NB4 (cell line): ENCODE results near the gene SPRED1.
A peak's percentile ranks its signal among the peaks of the same experiment; 100 is the strongest.

ENCODE experiments used
- DNase-seq: peaks from one replicate; pipeline ENCODE4 v3.0.0; 2010; ENCODE audit warnings: low read depth
- H3K4me3 ChIP-seq: one replicate; pipeline ENCODE4 v1.5.1; 2011; ENCODE audit warnings: mild to moderate bottlenecking, low read depth, low read length, moderate library complexity
- MYC ChIP-seq: IDR thresholded peaks from 2 replicates; pipeline ENCODE4 v1.6.1; 2011; ENCODE audit warnings: low read depth, low read length
- POLR2A ChIP-seq: IDR thresholded peaks from 2 replicates; pipeline ENCODE4 v1.6.1; 2011; ENCODE audit warnings: mild to moderate bottlenecking; ENCODE audit not compliant: insufficient read length; ENCODE audit errors: extremely low read depth
- TF ChIP-seq, protein P1 (sequence below): IDR thresholded peaks from one replicate; pipeline ENCODE4 v1.5.1; 2012; ENCODE audit warnings: low read depth, low read length
- TF ChIP-seq, protein P2 (sequence below): IDR thresholded peaks from 2 replicates; pipeline ENCODE4 v1.6.1; 2011; ENCODE audit warnings: low read depth, low read length

SPRED1 gene

GRCh38 chr15:38217191-38217595 is 35.4 kb upstream of the SPRED1 start:
- peak; percentile 5 for DNase-seq
- H3K4me3 ChIP-seq, result no peak overlapping the region
- TF ChIP-seq, protein P1, sequence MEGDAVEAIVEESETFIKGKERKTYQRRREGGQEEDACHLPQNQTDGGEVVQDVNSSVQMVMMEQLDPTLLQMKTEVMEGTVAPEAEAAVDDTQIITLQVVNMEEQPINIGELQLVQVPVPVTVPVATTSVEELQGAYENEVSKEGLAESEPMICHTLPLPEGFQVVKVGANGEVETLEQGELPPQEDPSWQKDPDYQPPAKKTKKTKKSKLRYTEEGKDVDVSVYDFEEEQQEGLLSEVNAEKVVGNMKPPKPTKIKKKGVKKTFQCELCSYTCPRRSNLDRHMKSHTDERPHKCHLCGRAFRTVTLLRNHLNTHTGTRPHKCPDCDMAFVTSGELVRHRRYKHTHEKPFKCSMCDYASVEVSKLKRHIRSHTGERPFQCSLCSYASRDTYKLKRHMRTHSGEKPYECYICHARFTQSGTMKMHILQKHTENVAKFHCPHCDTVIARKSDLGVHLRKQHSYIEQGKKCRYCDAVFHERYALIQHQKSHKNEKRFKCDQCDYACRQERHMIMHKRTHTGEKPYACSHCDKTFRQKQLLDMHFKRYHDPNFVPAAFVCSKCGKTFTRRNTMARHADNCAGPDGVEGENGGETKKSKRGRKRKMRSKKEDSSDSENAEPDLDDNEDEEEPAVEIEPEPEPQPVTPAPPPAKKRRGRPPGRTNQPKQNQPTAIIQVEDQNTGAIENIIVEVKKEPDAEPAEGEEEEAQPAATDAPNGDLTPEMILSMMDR, result no peak
- TF ChIP-seq, protein P2, sequence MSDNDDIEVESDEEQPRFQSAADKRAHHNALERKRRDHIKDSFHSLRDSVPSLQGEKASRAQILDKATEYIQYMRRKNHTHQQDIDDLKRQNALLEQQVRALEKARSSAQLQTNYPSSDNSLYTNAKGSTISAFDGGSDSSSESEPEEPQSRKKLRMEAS, result no peak
- no peak for TF ChIP-seq POLR2A
- no peak for TF ChIP-seq MYC

GRCh38 chr15:38217788-38218609 is 34.6 kb upstream of the SPRED1 start:
- TF ChIP-seq, protein P2, result no peak
- TF ChIP-seq, protein P1, result no peak
- no peak for TF ChIP-seq MYC
- no peak for TF ChIP-seq POLR2A
- DNase-seq, result peak; percentile 1
- H3K4me3 ChIP-seq, result no peak overlapping the region

- no peak for TF ChIP-seq MYC
- no peak for TF ChIP-seq POLR2A
- no peak overlapping the region for H3K4me3 ChIP-seq
- DNase-seq, result no peak
These were observed 31.9 kb upstream of the SPRED1 start for GRCh38 chr15:38220606-38221273.

DNA sequence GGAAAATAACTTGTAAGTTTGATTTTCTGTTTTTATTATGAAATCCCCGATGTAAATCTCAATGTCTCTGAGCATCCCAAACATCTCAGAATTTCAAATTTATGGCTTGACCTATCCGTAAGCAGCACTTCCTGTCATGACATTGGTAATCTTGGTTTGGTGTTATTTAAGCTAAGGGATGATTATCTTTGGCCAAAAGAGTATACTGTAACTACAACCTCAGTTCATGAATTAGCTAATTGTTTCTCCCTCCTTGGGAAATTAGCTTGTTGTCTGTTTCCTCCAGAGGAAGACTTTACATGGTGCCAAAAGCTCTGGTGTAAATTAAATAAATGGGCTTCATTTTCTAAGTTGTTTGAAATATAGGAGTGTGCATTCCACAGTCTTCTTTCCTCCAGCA is 28.1 kb upstream of the SPRED1 start:
- DNase-seq, result no peak
- no peak for TF ChIP-seq MYC
- TF ChIP-seq, protein P2, result no peak
- TF ChIP-seq, protein P1, result no peak
- TF ChIP-seq POLR2A, result no peak
- H3K4me3 ChIP-seq, result no peak overlapping the region

DNA sequence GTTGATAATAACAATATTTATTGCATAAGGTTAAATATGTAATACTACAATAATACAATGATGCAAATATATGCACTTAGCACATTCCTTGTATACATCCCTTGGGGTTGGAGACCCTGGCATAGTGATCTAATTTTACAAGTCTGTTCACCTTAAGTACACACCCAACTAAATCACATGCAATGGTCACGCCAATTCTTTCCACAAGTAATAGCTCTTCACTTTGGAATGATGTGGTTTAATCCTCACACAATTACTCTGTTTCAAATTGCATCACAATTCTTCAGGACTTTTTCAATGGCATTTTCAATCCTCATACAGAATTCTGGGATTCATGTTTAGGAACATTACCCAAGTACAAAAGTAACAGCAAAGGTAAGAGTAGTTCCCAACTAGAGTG is 27.3 kb upstream of the SPRED1 start:
- no peak for TF ChIP-seq POLR2A
- TF ChIP-seq, protein P2, result no peak
- TF ChIP-seq, protein P1, result no peak
- no peak for TF ChIP-seq MYC
- no peak overlapping the region for H3K4me3 ChIP-seq
- no peak for DNase-seq

GRCh38 chr15:38226608-38227266 is 25.9 kb upstream of the SPRED1 start:
- no peak for TF ChIP-seq POLR2A
- TF ChIP-seq, protein P2, result no peak
- no peak for TF ChIP-seq MYC
- TF ChIP-seq, protein P1, result no peak
- H3K4me3 ChIP-seq, result no peak overlapping the region
- no peak for DNase-seq
